Stimulated activated CD4-positive, alpha-beta T cell treated with anti-CD3 and anti-CD28 coated beads, Interleukin-4, amount 100 ng/mL, for 24 hours (primary cell): ENCODE results near the gene PROK2.

Experiments used
- DNase-seq: peaks from one replicate; pipeline ENCODE4 v3.0.0-alpha.2; 2020

Gene PROK2

DNA sequence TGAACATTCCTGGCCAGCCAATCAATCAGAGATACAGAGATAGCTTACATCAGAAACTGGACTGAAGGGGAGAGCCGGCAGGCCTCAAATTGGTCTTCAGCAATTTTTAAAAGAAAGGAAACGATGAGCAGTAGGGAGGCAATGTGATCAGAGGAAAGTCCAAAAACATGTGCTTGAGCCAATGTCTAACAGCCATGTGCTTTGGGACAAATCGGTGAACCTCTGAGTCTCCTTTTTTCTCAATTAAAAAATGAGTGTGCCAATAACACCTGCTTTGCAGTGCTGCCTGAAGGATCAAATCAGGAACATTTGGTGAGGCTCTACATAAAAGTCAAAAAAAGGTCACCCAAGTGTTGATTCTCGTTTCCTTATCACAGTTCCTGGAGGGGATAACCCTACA is 52.3 kb downstream of the PROK2 start:
- no peak for DNase-seq

DNA sequence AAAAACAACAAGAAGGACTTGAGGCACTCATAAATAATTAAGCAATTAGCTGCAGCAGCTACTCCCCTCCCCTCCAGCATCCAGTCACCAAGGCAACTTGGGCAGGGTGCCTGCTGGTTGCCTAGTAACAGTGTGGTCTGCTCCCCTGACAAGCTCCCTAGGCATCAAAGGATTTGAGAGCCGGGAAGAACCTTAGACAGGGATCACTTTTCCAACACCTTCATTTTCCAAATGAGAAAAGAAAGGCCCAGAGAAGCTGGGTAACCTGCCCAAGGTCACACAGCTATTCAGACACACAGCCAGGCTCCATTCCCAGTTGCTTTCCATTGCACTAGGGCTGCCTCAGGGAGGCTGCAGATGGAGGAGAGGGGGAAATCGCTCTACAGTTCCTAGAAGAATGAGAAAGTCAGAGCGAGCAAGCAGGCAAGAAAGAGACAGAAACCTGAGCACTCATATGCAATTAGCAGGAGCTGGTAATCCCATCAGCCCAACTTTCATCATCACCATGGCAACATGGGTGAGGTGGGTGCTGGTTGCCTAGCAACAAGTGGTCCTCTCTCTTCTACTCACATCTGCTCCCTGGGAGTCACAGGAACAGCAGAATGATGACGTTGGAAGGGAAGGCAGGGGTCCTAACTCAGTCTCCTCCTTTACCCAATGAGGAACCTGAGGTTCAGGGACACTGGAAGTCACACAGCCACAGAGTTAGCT is 56.2 kb downstream of the PROK2 start:
- no peak for DNase-seq

DNA sequence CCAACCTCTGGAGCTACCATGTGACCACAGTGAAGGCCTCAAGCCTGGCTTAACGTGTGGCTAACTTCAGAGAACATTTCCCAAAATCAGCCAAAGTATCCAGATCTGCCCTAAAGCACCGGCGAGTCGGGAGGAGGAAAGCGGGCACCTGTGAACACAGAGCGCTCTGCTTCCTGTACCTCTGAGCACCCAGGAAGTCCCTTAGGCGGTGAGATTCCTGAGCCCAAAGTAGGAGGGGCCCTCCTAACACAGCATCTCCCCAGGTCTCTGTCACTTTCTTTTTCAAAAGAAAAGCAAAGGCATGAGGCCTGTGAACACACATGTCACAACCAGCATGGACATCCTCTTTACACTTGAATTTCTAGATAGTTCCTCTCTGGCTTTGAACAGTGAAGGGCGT is 58.8 kb downstream of the PROK2 start:
- peak; percentile 46 for DNase-seq

DNA sequence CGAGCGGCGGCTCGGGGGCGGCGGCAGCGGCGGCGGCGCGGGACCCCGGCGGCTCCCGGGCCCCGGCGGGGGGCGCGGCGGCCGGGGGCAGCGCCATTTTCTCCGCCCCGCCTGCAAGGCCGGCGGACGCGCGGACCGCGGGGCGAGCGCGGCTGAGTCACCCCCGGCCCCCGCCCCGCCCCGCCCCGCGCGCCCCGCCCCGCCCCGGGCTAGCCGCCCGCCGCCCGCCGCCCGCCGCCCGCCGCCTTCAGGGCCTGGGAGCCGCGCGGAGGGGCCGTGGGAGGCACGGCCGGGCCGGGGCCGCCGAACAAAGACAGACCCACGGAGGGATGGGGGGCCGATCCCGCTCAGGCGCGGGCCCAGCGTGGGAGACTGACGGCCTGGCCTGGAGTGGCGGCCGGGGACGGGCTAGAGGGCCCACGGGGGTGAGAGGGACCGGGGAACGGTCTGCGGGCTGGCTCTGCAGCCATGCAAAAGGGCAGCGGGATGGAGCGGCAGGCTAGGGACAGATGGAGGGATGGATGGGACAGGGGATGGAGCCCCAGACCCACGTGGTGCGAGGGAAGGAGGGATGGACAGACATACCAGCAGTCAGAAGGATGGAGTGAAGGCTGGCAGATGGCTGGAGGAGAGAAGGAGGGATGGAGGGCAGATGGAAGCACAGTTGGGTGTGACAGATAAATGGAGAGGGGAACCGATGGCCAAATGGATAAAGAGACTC is 59.5 kb downstream of the PROK2 start, which contains the start of gene EIF4E3:
EIF4E3 (minus strand) TSS at position 132 of the 721 bp plus-strand sequence; CDS start at position 97, 35 bp downstream.
- peak; percentile 29 for DNase-seq

DNA sequence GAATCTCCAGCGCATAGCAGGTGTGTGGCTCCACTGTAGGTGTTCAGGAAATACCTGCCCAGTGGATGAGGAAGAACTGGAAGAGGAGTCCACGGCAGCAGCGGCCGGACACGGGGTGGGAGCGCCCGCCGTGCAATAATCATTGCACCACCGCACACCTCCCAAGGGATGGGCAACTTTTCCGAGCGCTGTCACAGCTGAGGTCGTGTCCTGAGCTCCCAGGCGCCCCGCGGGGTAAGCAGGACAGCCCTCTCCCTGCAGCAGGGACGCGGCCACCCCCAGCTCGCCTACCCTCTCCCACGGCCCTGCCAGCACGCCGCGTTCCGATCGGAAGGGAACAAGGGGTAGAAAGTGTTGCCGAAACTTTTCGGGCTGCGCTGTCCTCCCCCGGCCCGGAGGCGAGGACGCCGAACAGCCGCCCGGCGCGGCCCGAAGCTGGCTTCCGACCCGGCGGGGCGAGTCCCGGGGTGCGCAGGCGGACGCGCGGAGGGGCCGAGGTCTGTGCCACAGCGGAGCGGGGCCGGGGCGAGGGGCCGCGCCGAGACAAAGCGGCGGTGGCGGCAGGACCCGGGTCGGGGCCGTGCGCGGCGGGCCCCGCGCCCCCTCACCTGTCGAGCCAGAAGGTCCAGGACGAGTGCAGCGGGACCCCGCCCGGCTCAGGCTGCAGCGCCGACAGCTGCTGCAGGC is 60.2 kb downstream of the PROK2 start:
- DNase-seq = peak; percentile 33

DNA sequence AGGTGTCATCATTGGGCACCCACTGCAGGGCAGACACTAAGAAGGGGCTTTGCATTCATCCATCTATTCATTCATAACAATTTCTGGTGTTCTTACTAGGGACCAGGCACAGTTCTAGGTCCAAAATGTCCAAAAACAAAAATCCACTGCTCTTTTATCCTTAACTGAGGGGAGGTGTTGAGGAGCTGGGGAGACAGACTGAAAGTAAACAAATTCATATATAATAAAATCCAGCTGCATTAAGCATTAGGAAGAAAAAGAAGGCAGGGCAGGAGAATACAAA is 60.8 kb downstream of the PROK2 start:
- DNase-seq = no peak

DNA sequence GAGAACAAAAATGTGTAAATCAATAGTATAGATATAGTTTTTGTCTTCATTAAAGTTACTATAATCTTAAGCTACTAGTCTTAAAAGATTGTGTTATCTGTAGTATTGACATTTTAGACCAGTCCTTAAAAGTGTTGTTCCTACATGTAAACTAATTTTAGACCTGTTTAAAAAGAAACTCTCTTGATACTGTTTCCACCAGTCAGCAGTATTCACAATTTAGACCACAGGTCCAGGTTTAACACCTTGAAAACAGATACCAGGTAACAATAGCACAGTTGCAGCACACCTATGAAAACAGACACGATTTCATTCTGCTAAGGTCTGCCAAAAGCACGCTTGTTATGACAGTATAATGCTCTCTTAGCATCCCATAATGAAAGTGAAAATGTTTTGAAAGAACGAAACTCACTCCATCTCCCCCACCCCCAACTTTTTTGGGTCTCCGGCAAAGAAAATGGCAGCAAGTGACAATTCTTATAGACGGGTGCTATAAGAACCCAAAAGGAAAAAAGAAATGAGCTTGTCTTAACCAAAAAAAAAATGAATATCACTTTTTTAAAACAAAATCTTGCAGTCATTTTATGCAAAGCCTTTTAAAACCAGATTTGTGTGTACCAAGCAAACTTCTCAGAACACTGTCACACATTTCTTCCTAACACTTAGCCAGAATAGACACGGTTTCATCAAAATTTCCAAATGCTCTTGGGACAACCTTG is 61.3 kb downstream of the PROK2 start:
- DNase-seq = peak; percentile 65

DNA sequence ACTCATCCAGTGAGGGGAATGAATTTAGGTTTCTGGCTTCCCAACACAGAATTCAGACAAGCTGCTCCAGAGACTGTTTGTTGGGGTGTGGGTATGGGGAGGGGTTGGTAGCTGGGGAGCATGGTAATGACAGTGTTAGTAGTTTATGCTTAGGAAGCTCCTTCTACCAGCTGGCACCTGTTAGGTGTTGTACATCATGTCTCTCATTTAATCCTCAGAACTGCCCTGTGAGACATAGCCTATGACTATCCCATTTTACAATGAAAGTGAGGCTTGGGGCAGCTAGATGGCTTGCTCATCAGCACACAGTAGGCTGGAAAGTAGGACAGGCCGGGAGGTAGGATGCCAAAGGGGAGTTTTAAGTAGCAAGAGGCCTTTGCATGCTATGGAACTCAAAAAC is 62.3 kb downstream of the PROK2 start:
- no peak for DNase-seq
